ENCODE measurements around the gene SEMA4F.
A peak's percentile ranks its signal among the peaks of the same experiment; 100 is the strongest.

SEMA4F gene

DNA sequence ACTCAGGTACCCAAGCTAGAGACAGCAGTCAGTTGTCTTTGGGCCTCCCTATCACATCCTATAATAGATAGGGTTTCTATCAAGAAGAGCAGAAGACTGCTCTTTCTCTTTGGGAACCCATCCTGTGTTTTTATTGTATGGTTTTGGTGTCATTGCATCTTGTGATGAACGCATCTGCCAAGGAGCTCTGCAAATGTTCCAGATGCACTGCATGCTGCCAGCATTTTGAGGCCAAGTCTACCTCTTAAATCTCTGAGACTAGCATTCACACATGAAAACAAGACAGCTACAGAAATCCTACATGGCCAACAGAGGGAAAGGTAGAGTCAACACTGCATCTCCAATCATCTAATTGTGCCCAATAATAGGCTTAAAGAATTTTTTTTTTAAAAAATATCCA, 14.0 kb downstream of the SEMA4F start:
- DNase-seq (ENCODE audit: low read depth) = no peak

DNA sequence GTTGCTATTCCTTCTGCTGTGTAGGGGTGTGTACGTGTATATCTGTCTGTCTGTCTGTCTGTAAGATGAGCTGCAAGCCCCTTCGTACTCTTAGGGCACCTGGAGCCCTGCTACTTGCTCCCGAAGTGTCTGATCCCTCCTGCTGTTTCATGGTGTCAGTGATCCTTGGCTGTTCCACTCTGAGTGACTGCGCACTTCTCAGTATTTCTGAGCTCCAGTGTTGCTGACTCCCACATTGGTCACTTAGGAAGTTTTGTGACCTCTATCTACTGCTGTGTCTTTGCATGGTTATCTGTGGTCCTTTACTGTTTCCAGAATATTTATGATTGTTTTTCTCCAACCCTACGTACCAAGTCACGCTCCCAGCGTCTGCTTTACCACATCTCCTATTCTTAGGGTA, 16.2 kb downstream of the SEMA4F start:
- no peak for DNase-seq (ENCODE audit: low read depth)

DNA sequence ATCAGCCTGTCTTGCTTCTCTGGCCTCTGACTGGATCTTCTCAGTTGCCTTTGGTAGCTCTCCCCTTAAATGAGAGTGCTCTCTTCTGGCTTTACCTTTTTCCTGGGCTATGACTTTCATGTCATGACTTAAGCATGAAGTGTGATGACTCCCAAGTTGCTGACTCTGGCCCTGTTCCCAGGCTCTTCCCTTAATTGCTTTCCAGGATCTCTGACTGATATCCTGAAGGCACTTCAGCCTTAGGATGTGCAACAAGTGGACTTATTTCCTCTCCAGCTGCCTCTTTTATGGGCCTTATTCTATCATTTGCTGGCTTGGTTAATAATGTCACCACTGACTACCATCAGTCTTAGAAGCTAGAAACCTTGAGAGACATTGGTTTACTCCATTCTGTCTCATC, 17.4 kb downstream of the SEMA4F start:
- DNase-seq (ENCODE audit: low read depth) = peak; percentile 85

- DNase-seq (ENCODE audit: low read depth) = no peak
Measured at GRCh38 chr2:74673826-74674528, 19.9 kb downstream of the SEMA4F start.

- DNase-seq (ENCODE audit: low read depth) = no peak
Measured at GRCh38 chr2:74675090-74675489, 21.0 kb downstream of the SEMA4F start.

- no peak for DNase-seq (ENCODE audit: low read depth)
Measured at GRCh38 chr2:74676331-74676730, 22.3 kb downstream of the SEMA4F start.

- no peak for DNase-seq (ENCODE audit: low read depth)
Measured at GRCh38 chr2:74679615-74680014, 25.6 kb downstream of the SEMA4F start.

DNA sequence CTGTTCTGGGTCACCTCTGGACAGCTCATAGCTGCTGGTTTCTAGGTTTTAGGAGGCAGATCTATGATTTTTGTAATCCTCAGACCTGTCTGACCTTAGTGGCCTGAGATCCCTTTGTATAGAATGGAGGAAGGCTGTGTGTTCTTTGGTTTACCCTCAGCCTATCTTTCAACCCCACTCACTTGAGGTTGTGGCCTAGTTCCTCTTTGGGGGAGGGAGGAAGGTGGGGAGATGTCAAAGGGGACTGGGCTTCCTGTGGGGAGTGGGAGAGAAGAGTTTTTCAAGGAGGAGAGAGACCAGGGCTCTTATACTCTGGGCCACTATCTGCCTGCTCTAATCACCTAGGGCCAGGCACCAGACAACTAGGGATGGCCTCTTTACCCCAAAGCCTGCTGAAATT, 28.5 kb downstream of the SEMA4F start:
- no peak for DNase-seq (ENCODE audit: low read depth)

DNA sequence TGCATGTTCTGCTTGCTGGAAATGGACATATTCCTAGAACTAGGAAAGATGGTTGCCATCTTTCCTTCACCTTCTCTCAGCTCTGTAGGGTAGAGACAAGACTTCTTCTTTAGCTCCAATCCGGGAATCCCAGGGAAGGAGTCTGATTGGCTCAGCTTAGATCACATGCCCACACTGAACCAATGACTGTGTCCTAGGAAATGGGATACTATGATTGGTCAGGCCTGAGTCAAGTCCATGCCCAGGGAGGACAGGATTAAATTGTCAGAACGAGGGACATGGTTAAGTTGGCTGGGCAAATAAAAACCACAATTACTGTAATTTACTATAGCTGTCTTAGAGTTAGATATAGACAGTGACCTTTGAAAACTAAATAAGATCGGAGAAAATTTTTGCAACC, 31.4 kb downstream of the SEMA4F start:
- DNase-seq (ENCODE audit: low read depth) = peak; percentile 55

DNA sequence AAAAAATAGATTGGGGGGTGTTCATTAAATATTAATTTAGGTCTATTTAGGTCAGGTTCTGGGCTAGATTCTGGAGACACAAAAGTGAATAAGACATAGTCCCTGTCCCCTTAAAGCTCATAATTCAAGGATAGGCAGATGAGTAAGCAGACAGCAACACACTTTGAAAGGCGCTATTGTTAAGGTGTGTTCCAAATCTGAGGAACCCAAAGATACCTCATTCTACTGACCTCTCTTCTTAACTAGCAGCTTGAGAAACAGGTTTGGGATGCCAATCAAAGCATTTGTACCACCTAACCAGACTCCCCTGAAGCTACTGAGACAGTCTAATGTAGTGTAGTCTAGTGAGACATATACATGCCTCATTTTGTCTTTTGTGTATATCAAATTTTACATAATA, 34.8 kb downstream of the SEMA4F start:
- no peak for DNase-seq (ENCODE audit: low read depth)

DNA sequence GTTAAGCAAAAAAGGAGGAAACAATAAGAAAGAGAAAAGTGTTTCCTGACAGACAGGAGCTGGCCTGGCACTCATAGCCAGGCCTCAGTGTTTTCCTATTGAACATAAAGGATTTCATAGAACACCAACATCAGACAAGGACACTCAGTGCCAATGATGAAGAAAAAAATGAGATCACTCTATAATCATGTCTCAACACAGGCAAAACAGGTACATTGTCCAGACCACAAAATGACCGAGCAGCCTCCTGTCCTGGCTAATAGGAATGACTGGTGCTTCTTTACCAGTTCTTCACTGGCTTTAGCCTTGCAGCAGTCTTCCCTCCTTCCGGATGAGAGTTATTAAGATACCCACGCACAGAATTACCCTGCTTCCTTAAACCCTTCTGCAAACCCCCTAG, 35.6 kb downstream of the SEMA4F start:
- DNase-seq (ENCODE audit: low read depth) = no peak

DNA sequence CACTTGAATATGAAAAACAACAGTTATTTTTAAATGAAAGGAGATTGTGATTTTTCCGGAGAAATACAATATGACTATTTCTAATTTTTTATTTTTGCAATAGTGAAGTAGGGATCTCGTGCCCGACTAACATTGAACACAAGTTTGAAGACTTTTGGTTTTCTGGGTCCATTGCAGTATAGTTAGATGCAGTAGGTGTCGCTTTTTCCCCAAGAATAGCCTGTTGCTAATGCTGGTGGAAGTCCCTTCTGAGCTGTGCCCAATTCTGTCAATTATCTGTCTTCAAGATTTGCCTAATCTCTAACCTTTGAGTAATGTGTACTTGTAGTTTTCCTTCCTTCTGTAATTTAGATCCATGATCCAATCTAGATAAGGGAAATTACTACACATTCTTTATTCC, 36.5 kb downstream of the SEMA4F start:
- DNase-seq (ENCODE audit: low read depth) = peak; percentile 74

- DNase-seq (ENCODE audit: low read depth) = no peak
Measured at GRCh38 chr2:74691929-74692328, 37.9 kb downstream of the SEMA4F start.

DNA sequence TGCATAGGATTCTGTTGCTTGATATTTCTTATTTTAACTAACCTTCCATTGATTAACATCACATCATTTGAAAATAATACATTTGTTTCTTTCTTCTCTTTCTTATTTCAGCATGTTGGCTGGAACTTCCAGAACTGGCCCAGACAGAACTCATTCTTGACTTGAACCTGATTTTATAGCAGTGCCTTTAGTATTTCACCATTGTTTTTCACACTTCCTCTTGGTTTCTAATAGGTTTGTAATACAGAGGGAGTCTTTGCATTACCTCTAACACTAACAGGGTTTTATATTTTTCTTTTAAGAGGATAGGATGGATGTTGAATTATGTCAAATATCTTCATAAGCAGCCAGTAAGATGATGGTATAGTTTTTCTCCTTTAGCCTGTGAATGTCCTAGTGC, 39.2 kb downstream of the SEMA4F start:
- no peak for DNase-seq (ENCODE audit: low read depth)

DNA sequence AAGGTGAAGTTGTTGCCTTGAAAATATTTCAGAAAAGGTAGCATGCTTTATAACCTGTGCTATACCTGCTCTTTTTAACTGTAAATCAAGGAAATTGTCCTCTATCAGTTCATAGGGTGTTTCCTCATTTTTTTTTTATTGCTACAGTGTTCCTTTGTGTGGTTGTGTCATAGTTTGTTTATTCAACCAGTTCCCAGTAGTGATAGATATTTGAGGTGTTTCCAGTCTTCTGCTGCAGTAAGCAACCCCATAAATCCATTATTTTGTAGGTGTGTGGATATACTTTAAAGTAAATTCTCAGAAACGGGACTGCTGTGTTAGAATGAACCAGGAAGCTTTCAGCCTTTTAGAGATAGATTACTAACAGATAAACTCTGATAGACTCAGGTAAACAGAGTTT, 39.6 kb downstream of the SEMA4F start:
- DNase-seq (ENCODE audit: low read depth) = no peak

DNA sequence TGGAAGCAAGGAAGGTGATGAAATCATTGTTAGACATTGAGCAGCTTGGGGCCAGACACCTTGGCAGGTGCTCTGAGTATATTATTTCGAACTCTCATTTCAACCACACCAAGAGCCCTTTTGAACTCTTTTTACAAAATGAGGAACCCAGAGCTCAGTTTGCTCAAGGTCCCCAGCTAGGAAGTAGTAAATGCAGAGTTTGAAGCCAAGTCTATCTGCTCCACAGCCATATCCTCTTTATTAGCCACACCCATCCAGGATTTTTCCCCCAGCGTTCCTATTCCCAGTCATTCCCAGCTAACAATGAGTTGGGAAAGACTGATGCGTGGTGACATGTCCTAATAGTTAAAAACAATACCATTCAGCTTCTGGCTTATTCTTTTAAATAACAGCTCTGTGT, 40.2 kb downstream of the SEMA4F start:
- no peak for DNase-seq (ENCODE audit: low read depth)

DNA sequence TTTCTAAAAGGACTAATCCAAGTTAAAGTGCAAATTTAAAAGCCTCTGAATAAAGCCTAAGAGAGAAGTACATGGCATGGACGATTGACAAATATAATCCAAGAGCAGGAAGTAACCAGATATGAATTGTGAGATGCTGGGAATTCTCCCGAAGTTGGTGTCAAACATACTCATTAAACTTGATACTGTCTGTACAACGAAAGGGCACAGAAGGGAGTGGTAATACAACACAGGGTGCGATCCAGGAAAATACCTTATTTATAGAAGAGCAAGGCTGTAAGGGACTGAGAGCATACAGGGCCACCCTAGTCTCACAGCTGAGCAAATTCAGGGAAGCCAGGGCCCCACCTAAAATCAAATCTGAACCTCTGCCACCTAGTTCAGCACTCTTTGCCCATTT, 41.6 kb downstream of the SEMA4F start:
- no peak for DNase-seq (ENCODE audit: low read depth)

DNA sequence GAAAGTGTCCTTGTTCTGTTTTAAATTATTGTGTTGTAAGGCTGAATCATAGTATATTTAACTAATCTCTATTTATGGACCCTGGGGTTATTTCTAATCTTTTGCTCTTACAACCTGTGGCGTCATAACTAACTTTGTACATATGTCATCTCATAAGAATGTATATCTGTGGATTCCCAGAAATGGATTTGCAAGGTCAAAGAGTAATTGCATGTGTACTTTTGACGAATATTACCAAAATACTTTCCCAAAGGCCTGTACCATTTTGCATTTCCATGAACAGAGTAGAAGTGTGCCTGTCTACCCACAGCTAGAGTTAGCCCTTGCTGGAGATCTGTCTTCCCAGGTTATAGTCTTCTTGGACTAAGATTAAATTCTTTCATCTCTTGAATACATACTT, 42.8 kb downstream of the SEMA4F start:
- peak; percentile 76 for DNase-seq (ENCODE audit: low read depth)

GRCh38 chr2:74700643-74701372, 46.8 kb downstream of the SEMA4F start:
- no peak for DNase-seq (ENCODE audit: low read depth)

DNA sequence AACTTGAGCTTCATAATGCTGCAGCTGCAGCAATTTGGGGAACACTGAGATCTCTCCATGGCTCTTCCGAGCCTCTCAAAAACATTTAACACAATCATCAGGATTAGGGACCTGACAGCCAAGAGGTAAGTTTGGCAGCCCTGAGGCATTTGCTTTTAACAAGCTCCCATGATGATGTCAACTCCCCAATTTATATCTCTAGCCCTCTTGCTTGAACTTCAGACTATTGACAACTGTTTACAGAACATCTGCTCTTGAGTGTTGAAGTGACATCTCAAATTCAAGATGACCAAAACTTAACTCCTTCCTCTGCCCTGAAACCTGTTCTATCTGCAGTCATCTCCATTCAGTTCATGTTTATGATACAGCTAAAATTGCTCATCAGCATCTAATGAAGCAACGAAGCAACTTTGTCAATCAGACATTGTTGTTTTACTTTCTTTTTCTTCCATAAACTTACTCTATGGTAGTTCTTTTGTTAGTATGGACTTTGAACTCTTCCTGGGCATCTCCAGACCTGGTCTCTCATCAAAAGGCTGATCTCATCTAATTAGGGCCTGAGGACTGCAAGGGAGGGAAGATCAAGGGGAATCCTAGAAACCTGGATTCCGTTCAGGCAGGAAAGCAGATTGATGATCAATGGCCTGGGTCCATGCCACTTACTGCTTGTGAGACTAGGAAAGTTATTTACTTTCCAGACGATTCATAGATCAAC, 48.1 kb downstream of the SEMA4F start:
- no peak for DNase-seq (ENCODE audit: low read depth)

DNA sequence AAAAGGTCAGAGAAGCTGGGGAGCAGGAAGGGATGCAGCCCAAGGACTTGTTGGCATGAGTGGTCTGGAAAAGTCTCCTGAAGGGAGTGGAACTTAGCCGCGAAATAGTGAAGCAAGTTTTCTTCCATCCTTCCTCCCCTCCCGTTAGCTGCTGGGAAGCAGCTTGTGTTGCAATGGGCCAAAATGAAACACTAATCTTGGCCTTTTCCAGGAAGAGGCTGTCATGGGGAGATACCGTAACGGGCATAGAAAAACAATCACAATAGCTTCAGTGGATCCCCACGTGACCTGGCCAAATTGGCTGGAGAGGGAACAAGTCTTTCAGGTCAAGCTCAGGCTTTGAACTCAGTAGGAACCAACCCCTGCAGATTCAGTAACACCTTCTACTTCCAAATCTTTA, 49.3 kb downstream of the SEMA4F start:
- DNase-seq (ENCODE audit: low read depth) = no peak

- DNase-seq (ENCODE audit: low read depth) = no peak
Measured at GRCh38 chr2:74704216-74704615, 50.2 kb downstream of the SEMA4F start.

DNA sequence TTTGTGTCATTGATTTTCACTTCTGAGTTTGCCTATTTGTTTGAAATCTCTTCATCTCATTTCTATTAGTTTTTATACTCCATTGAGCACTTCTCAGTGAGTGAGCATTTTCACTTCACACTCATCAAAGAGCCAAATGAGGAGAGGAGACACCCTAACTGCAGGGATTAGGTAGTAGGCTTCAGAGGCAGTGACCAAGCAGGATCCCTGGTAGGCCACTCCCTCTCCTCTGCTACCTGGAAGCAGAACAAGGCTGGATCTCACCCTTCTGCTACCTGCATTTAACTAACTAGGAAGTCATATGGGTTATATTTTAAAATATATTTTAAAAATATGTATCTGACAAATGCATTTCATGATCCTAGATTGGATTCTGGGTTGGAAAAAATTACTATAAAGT, 52.7 kb downstream of the SEMA4F start:
- no peak for DNase-seq (ENCODE audit: low read depth)

Measured in EH (cell line).